ENCODE measurements around the gene CEP350. TPM values are rescaled to one million over a fixed set of nuclear protein-coding genes. Genes with fewer than 3 reads are reported as not detected.

Gene CEP350
- total and polyA plus RNA-seq, 2 of the 13 experiments (the other 11 are each of a cell fraction or from before 2014, with no cell fraction given): 7.6 to 35.9 TPM

- peak; percentile 72 for TF ChIP-seq THRA (CRISPR knock-in tag; IDR thresholded peaks at IDR 0.05; ENCODE audit: borderline replicate concordance)
- 0 out of 2 replicates have a peak, but pooled peaks have one; percentile 25 for TF ChIP-seq GATAD1 (CRISPR knock-in tag; IDR thresholded peaks at IDR 0.05)
- no peak for TF ChIP-seq SALL2 (CRISPR knock-in tag; IDR thresholded peaks at IDR 0.05)
- TF ChIP-seq ISL2 (CRISPR knock-in tag; IDR thresholded peaks at IDR 0.05): peak; percentile 93
- no peak for TF ChIP-seq ZSCAN30 (CRISPR knock-in tag; IDR thresholded peaks at IDR 0.05)
- peak; percentile 92 for TF ChIP-seq PHF21A (CRISPR knock-in tag; IDR thresholded peaks at IDR 0.05)
- TF ChIP-seq KDM1A (CRISPR knock-in tag; IDR thresholded peaks at IDR 0.05): no peak
- peak; percentile 39 for TF ChIP-seq UBTF (CRISPR knock-in tag; IDR thresholded peaks at IDR 0.05)
- TF ChIP-seq ZNF230 (CRISPR knock-in tag; IDR thresholded peaks at IDR 0.05): no peak
- TF ChIP-seq ZFY (CRISPR knock-in tag; IDR thresholded peaks at IDR 0.05): peak; percentile 41
- peak; percentile 64; the same call in 1 of the 2 replicates for TF ChIP-seq GFI1 (CRISPR knock-in tag; IDR thresholded peaks at IDR 0.05; ENCODE audit: borderline replicate concordance)
- peak; percentile 18; the same call in 1 of the 2 replicates for TF ChIP-seq CREM (IDR thresholded peaks at IDR 0.05)
- TF ChIP-seq CREM (CRISPR knock-in tag; IDR thresholded peaks at IDR 0.05): no peak
- peak; percentile 88 for TF ChIP-seq PAXIP1 (CRISPR knock-in tag; conservative IDR thresholded peaks at IDR 0.05)
- no peak for TF ChIP-seq IRF1 (CRISPR knock-in tag; IDR thresholded peaks at IDR 0.05; ENCODE audit: low read depth)
- TF ChIP-seq MTA3 (CRISPR knock-in tag; IDR thresholded peaks at IDR 0.05): no peak
- TF ChIP-seq MBNL3 (CRISPR knock-in tag; conservative IDR thresholded peaks at IDR 0.05): no peak
- TF ChIP-seq ZBTB43 (CRISPR knock-in tag; conservative IDR thresholded peaks at IDR 0.05): 0 out of 2 replicates have a peak, but pooled peaks have one; percentile 29
- peak; percentile 62 for TF ChIP-seq THAP11 (CRISPR knock-in tag; IDR thresholded peaks at IDR 0.05)
- TF ChIP-seq ZNF556 (CRISPR knock-in tag; IDR thresholded peaks at IDR 0.05; ENCODE audit: borderline replicate concordance): peak; percentile 60; the same call in 1 of the 2 replicates
Measured at GRCh38 chr1:180157576-180158057, 203.0 kb downstream of the CEP350 start (continued).
